NCI-H1694 (cell line): Measurements from ENCODE around the gene SLC34A3.
"Not testable (repeated sequence)": the region's sequence is repeated elsewhere in the genome, so short reads cannot be mapped to it uniquely, and the experiment has no call there.

ENCODE experiments used
- DNase-seq: peaks from one replicate; lab custom pipeline; 2025; lab: John Stamatoyannopoulos, UW

Gene SLC34A3

GRCh38 chr9:137255448-137256114 lies 24.9 kb downstream of the SLC34A3 start:
- no peak for DNase-seq

DNA sequence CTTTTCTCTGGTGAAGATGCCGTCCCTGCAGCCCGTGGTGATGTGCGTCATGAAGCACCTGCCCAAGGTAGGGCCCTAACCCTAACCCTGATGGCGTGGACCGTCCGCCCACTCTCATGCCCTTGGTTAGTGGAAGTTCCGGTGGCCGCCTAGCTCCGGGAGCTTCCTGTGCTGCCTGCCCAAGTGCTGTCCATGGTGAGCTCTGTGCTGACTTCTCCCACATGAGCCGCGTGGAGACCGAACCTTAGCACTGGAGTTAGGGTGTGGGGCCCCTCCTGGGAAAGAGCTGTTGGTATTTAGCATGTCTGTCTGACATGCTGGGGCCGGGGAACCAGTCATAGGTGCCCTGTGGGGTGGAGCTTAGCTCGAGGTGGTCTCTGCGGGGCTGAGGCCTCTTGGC lies 25.7 kb downstream of the SLC34A3 start:
- no peak for DNase-seq

- DNase-seq: no peak
Observed at GRCh38 chr9:137256856-137257255, 26.2 kb downstream of the SLC34A3 start.

GRCh38 chr9:137262173-137262908 lies 31.6 kb downstream of the SLC34A3 start:
- not testable (repeated sequence) for DNase-seq

DNA sequence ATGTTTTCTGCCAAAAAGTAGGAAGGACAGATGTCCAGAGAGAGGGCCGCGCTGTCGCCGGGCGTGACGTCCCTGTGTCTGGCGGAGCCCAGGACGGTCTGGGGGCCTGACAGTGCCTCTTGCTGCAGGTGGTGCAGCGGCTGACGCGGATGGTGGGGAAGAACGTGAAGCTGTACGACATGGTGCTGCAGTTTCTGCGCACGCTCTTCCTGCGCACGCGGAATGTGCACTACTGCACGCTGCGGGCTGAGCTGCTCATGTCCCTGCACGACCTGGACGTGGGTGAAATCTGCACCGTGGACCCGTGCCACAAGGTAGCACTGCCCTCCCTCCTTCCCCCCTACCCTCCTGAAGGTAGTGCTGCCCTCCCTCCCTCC lies 32.2 kb downstream of the SLC34A3 start:
- DNase-seq: no peak

DNA sequence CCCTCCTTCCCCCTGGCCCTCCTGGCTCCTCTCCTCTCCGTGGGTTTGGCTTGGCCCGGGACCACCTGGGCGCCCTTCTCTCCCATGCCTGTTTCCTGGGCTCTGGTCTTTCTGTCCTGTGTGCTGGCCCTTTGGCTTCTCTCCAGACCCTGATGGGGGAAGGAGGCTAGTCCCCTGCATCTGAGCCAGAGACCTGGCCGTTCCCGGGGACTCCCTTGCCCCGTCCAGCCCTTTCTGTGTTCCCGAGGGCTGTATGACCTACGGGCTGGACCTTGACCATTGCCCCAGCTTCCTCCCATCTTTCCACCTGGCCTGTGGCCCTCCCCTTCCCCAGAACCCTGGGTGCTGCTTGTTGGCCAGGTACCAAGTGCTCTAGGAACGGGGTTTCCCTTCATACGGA lies 32.8 kb downstream of the SLC34A3 start:
- DNase-seq: no peak

DNA sequence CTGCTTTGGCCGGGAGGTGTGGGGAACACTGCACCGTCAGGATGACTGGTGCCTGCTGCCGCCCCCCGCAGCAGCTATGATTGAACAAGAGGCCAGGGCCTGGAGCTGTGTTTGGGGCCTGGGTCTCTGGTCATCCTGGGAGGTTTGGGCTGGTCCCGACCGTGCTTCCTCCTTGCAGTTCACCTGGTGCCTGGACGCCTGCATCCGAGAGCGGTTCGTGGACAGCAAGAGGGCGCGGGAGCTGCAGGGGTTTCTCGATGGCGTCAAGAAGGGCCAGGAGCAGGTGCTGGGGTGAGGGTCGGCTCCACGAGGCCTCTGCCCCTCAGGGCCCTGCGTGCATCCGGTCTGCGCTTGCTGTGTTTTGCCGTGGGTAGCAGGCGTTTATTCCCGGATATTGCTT lies 33.4 kb downstream of the SLC34A3 start:
- no peak for DNase-seq

GRCh38 chr9:137265496-137266161 lies 34.9 kb downstream of the SLC34A3 start:
- DNase-seq: no peak

DNA sequence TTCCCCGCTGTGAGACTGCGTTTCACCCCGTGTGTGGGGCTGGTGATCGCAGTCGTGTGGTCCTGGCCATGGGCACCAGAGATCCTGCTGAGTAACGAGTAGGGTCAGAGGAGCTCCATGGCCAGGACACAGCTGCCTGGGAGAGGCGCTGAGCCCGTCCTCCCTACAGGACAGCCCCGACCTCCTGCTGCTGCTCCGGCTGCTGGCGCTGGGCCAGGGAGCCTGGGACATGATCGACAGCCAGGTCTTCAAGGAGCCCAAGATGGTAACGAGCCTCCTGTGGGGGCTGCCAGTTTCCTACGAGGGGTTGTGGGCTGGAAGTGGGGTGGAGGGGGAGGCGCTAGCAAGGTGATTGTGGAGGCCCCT lies 35.4 kb downstream of the SLC34A3 start:
- no peak for DNase-seq

DNA sequence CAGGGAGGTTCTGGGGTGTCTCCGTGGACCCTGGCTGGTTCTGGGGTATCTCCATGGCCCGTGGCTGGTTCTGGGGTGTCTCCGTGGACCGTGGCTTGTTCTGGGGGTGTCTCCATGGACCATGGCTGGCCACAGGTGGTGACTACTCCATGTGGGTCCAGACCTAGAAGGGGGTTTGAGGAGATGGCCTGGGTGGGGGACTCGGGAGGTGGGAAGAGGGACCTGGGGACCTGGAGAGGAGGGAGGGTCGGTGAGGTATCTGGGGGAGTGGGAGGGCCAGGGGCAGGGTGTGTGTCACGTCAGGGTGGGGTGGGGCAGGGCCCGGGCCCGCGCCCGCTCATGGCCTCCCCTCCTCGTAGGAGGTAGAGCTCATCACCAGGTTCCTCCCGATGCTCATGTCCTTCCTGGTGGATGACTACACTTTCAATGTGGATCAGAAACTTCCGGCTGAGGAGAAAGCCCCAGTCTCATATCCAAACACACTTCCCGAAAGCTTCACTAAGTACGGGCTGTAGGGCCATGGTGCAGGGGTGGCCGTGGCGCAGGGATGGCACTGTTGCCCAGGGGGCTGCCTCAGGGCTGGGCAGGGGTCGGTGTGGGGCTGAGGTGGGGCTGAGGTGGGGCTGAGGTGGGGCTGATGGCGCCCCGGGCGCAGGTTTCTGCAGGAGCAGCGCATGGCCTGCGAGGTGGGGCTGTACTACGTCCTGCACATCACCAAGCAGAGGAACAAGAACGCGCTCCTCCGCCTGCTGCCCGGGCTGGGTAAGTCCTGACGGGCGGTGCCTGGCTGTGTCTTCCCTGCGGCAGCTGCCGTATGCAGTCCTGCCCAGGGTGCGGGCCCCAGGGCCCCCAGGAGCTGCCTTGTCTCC lies 36.1 kb downstream of the SLC34A3 start:
- no peak for DNase-seq

DNA sequence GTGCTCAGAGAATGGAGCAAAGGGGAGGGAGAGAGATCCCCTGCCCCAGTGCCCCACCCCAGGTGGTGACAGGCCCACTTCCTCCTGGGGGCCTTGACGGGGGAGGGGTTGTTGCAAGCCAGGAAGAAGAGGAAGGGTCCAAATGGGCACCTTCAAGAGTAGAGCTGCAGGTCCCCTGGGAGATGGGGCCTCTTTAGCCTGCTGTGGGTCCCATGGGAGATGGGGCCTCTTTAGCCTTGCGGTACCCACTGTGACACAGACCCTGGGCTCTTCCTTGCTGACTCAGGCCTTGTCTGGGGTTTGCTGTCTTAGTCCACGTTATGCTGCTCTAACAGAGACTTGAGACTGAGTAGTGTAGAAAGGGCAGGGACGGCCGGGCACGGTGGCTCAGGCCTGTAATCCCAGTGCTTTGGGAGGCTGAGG lies 37.2 kb downstream of the SLC34A3 start:
- no peak for DNase-seq

GRCh38 chr9:137268538-137269201 lies 38.0 kb downstream of the SLC34A3 start:
- no peak for DNase-seq

- DNase-seq: no peak
Observed at GRCh38 chr9:137269231-137269772, 38.6 kb downstream of the SLC34A3 start.

DNA sequence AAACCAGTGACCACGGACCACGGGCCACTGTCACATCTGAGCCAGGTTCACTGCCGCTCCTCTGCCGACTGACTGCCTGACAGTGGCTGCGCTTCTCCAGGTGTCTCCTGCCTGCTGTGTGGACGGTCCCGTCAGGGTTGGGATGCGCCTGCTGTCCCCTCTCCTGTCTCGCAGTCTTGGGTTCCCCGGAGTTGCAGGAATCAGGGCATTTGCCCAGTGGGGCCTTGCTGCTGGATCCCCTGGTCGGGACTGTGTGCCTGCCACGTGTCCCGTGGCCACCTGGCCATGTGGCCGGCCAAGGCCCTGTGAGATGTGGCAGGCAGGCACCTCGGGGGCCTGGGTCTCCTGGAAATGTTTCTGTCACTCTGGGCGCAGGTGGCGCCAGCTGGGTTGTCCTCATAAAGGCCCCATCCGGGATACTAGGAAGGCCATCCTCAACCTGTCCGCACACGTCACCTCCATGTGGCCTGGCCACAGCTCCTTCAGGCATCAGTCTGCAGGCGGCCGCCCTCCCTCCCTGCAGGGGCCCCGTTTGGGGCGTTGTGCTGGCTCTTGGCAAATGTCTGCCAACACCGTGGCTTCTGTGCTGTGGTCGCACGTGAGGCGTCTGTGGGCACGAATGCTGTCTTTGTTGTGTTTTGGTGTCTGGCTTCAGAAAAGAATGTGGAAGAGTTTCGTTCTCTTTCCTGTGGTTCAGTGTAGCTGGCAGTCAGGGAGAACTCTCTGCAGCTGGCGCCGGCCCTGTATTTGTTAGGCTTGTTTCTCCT lies 40.4 kb downstream of the SLC34A3 start:
- no peak for DNase-seq

DNA sequence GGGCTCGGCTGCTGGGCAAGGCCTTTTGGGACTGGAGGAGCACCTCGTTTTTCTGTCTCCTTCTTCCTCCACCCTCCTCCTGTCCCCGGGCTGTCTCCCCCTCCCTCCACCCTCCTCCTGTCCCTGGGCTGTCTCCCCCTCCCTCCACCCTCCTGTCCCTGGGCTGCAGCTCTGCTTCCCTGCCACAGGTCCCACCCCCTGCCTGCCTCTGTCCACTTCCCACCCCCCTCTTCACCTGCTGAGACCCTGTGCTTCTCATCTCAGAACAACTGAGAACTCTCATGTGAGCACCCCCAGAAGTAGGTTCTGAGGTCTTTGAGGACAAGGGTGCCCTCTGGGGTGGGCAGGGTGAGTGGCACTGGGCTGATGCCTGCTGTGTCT lies 41.0 kb downstream of the SLC34A3 start:
- no peak for DNase-seq

GRCh38 chr9:137272241-137273094 lies 41.8 kb downstream of the SLC34A3 start:
- no peak for DNase-seq

DNA sequence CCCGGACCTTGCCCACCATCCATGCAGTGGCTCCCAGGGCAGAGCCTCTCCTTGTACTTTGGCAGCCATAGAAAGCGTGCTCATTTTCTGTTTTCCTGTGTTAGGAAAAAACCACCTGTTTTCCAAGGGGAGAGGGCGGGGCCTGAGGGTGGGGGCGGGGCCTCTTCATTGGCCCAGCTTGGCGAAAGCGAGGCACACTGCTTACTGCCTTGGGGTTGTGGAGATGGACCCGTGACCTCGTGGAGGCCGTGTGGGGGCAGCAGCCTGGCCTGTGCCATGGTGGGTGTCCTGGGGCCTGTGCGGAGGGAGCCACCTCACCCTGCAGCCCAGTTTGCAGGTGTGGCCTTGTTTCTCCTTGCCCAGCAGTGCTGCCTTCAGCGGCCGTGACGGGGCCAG lies 42.4 kb downstream of the SLC34A3 start:
- no peak for DNase-seq

DNA sequence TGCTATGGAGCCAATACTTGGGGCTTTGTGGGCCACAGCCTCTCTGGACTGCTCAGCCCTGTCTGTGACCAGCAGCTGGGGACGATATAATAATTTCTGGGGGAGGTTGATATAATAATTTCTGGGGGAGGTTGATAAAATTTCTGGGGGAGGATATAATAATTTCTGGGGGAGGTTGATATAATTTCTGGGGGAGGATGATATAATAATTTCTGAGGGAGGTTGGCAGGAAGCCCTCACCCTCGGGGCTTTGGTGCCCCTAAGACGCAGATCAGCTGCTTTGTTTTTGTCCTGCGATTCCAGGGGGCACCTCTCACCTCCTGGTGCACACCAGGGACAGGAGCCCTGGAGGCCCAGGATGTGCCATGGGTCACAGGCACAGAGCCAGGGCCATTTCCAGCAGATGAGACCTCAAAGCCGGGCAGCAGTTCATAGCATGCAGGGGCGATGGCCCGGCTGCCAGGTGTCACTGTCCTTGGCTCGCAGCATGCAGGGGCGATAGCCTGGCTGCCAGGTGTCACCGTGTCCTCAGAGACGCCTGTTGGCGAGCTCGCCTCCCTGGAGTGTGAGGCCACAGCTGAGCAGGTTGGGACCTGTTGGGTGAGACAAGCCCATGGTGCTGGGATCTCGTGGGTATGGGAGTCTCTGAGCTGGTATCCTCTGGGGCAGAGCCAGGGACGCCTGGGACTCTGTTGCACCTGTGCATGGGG lies 43.1 kb downstream of the SLC34A3 start:
- DNase-seq: no peak

- DNase-seq: no peak
Observed at GRCh38 chr9:137275203-137275587, 44.5 kb downstream of the SLC34A3 start.
